ENCODE measurements around the gene IL4. TPM values are rescaled to one million over a fixed set of nuclear protein-coding genes. Genes with fewer than 3 reads are reported as not detected.

IL4 gene
- total RNA-seq, 1 experiment from 2014 or later = not detected

GRCh38 chr5:132661231-132662003 is 12.4 kb upstream of the IL4 start:
- Histone ChIP-seq H3K36me3 (ENCODE audit: low read depth) (no peaks in the 10 kb centered on the region), H3K27me3 (ENCODE audit: insufficient read depth, low read depth) (no peaks in the 10 kb centered on the region), H4K20me1 (ENCODE audit: insufficient read depth) (no peaks in the 10 kb centered on the region), H3K4me1 (replicated peaks; ENCODE audit: insufficient read depth) (no peaks in the 10 kb centered on the region), H3F3A (ENCODE audit: insufficient read depth, low read depth) (no peaks in the 10 kb centered on the region), H3K27ac (no peak overlapping the region), H3K4me2 (no peak overlapping the region), H3K9me2 (ENCODE audit: insufficient read depth) (no peaks in the 10 kb centered on the region), H3K79me2 (ENCODE audit: low read depth) (no peaks in the 10 kb centered on the region), H3K4me3 (no peak overlapping the region), H3K9me3 (ENCODE audit: insufficient read depth, low read depth) (no peaks in the 10 kb centered on the region), H2AFZ (no peak overlapping the region)
- intact Hi-C loops (cut with micrococcal nuclease; ENCODE audit: unreplicated experiment) = no loop called here
- CTCF ChIA-PET = no interaction called here
- TF ChIP-seq EZH2 (IDR thresholded peaks at IDR 0.05; ENCODE audit: low read depth) (no peak), CTCF (conservative IDR thresholded peaks at IDR 0.05) (no peak)
- no TSS peak for BruUV-seq (replicated peaks)
- POLR2A ChIA-PET (ENCODE audit: unreplicated experiment) = no interaction called here
- DNase-seq = no peak

GRCh38 chr5:132662004-132662401 is 11.8 kb upstream of the IL4 start:
- no peaks in the 10 kb centered on the region for H3K9me2 ChIP-seq (ENCODE audit: insufficient read depth)
- TF ChIP-seq CTCF (conservative IDR thresholded peaks at IDR 0.05) (no peak), EZH2 (IDR thresholded peaks at IDR 0.05; ENCODE audit: low read depth) (no peak)
- H3K36me3 ChIP-seq (ENCODE audit: low read depth) = no peaks in the 10 kb centered on the region
- H3K4me1 ChIP-seq (replicated peaks; ENCODE audit: insufficient read depth) = no peaks in the 10 kb centered on the region
- no peaks in the 10 kb centered on the region for H3F3A ChIP-seq (ENCODE audit: insufficient read depth, low read depth)
- H2AFZ ChIP-seq = no peak overlapping the region
- no TSS peak for BruUV-seq (replicated peaks)
- no peaks in the 10 kb centered on the region for H3K9me3 ChIP-seq (ENCODE audit: insufficient read depth, low read depth)
- H4K20me1 ChIP-seq (ENCODE audit: insufficient read depth) = no peaks in the 10 kb centered on the region
- no peak for DNase-seq
- H3K4me3 ChIP-seq = no peak overlapping the region
- POLR2A ChIA-PET (ENCODE audit: unreplicated experiment) = no interaction called here
- H3K27ac ChIP-seq = no peak overlapping the region
- H3K27me3 ChIP-seq (ENCODE audit: insufficient read depth, low read depth) = no peaks in the 10 kb centered on the region
- H3K79me2 ChIP-seq (ENCODE audit: low read depth) = no peaks in the 10 kb centered on the region
- CTCF ChIA-PET = no interaction called here
- H3K4me2 ChIP-seq = no peak overlapping the region
- intact Hi-C loops (cut with micrococcal nuclease; ENCODE audit: unreplicated experiment) = no loop called here

- Histone ChIP-seq H3K4me1 (replicated peaks; ENCODE audit: insufficient read depth) (no peaks in the 10 kb centered on the region), H2AFZ (no peak overlapping the region)
Observed at GRCh38 chr5:132662925-132663770, 10.6 kb upstream of the IL4 start.

More at GRCh38 chr5:132662925-132663770, 10.6 kb upstream of the IL4 start:
- no TSS peak for BruUV-seq (replicated peaks)
- Histone ChIP-seq H3K9me3 (ENCODE audit: insufficient read depth, low read depth) (no peaks in the 10 kb centered on the region), H3K27me3 (ENCODE audit: insufficient read depth, low read depth) (no peaks in the 10 kb centered on the region), H3K79me2 (ENCODE audit: low read depth) (no peaks in the 10 kb centered on the region), H4K20me1 (ENCODE audit: insufficient read depth) (no peaks in the 10 kb centered on the region), H3K9me2 (ENCODE audit: insufficient read depth) (no peaks in the 10 kb centered on the region), H3K4me3 (no peak overlapping the region), H3K36me3 (ENCODE audit: low read depth) (no peaks in the 10 kb centered on the region), H3K27ac (no peak overlapping the region), H3K4me2 (no peak overlapping the region), H3F3A (ENCODE audit: insufficient read depth, low read depth) (no peaks in the 10 kb centered on the region)
- POLR2A ChIA-PET (ENCODE audit: unreplicated experiment) = no interaction called here
- no peak for TF ChIP-seq CTCF (conservative IDR thresholded peaks at IDR 0.05)
- TF ChIP-seq EZH2 (IDR thresholded peaks at IDR 0.05; ENCODE audit: low read depth) = no peak
- intact Hi-C loops (cut with micrococcal nuclease; ENCODE audit: unreplicated experiment) = no loop called here
- CTCF ChIA-PET = interaction anchor here (0.6 kb wide), 1 partner anchor 29 kb away, joined by 3 read pairs; no protein-coding TSS in a partner anchor
- DNase-seq = no peak

Data from PC-9 (cell line).